ENCODE results near the gene HADHA.

Gene HADHA

DNA sequence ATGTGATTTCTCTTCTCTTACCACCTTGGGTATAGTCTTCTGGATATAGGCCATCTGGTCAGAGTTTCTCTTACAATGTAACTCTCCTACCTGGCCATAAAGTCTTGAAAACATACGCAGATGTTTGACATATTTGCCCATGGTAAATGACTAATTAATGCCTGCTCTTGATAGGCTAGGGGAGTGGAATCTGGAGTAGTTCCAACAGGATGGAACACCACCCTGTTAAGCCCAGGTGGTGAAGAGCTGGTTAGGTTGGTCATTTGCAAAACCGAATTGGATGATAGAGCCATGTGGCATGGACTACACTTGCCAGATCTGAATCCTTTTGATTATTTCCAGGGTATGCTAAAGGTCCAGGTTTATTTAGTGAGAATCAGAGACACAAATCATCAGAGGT is 36.8 kb upstream of the HADHA start:
- TF ChIP-seq HDGF (IDR thresholded peaks at IDR 0.05; ENCODE audit: borderline replicate concordance), result no peak
- no peak for TF ChIP-seq TARDBP (IDR thresholded peaks at IDR 0.05)
- no peak for TF ChIP-seq LEF1 (IDR thresholded peaks at IDR 0.05; ENCODE audit: borderline replicate concordance)
- TF ChIP-seq, protein P1, sequence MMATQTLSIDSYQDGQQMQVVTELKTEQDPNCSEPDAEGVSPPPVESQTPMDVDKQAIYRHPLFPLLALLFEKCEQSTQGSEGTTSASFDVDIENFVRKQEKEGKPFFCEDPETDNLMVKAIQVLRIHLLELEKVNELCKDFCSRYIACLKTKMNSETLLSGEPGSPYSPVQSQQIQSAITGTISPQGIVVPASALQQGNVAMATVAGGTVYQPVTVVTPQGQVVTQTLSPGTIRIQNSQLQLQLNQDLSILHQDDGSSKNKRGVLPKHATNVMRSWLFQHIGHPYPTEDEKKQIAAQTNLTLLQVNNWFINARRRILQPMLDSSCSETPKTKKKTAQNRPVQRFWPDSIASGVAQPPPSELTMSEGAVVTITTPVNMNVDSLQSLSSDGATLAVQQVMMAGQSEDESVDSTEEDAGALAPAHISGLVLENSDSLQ (IDR thresholded peaks at IDR 0.05), result no peak
- TF ChIP-seq NFRKB (IDR thresholded peaks at IDR 0.05), result no peak
- no peak for TF ChIP-seq ARNT (IDR thresholded peaks at IDR 0.05)
- no peak for TF ChIP-seq L3MBTL2 (conservative IDR thresholded peaks at IDR 0.05)
- TF ChIP-seq FOXM1 (IDR thresholded peaks at IDR 0.05; ENCODE audit: borderline replicate concordance), result no peak
- no peak for TF ChIP-seq SUZ12 (IDR thresholded peaks at IDR 0.05)
- TF ChIP-seq ELF4 (IDR thresholded peaks at IDR 0.05), result no peak
- TF ChIP-seq BHLHE40 (IDR thresholded peaks at IDR 0.05; ENCODE audit: borderline replicate concordance), result no peak
- no peak for TF ChIP-seq ZNF384 (IDR thresholded peaks at IDR 0.05)
- no peak for TF ChIP-seq CTBP1 (IDR thresholded peaks at IDR 0.05; ENCODE audit: borderline replicate concordance)
- no peak for TF ChIP-seq SP1 (IDR thresholded peaks at IDR 0.05)
- CTCF ChIA-PET, result no interaction called here
- POLR2A ChIA-PET, result no interaction called here
- DNase-seq (ENCODE audit: extremely low spot score), result no peak

DNA sequence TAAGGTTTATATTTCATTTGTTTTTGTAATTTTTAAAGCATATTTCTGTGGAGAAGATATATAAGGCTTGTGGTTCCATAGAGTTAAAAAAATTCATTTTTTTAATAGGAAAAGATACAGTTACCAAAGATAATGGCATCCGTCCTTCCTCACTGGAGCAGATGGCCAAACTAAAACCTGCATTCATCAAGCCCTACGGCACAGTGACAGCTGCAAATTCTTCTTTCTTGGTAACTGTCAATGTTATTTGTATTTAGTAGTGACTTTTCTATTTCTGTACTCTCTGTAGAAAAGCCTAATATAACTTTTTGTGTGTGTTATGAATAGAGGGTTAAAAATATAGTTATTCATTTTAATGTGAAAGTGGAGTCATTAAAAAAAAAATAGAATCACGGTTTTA is 35.5 kb upstream of the HADHA start:
- TF ChIP-seq ZNF384 (IDR thresholded peaks at IDR 0.05), result no peak
- no peak for TF ChIP-seq CTBP1 (IDR thresholded peaks at IDR 0.05; ENCODE audit: borderline replicate concordance)
- TF ChIP-seq, protein P1 (IDR thresholded peaks at IDR 0.05), result no peak
- no peak for TF ChIP-seq NFRKB (IDR thresholded peaks at IDR 0.05)
- no peak for TF ChIP-seq LEF1 (IDR thresholded peaks at IDR 0.05; ENCODE audit: borderline replicate concordance)
- TF ChIP-seq FOXK2 (IDR thresholded peaks at IDR 0.05), result no peak
- no peak for TF ChIP-seq SP1 (IDR thresholded peaks at IDR 0.05)
- TF ChIP-seq L3MBTL2 (conservative IDR thresholded peaks at IDR 0.05), result no peak
- TF ChIP-seq FOXA1 (IDR thresholded peaks at IDR 0.05), result no peak
- TF ChIP-seq BHLHE40 (IDR thresholded peaks at IDR 0.05; ENCODE audit: borderline replicate concordance), result no peak
- TF ChIP-seq ELF4 (IDR thresholded peaks at IDR 0.05), result no peak
- no peak for TF ChIP-seq FOXM1 (IDR thresholded peaks at IDR 0.05; ENCODE audit: borderline replicate concordance)
- TF ChIP-seq HDGF (IDR thresholded peaks at IDR 0.05; ENCODE audit: borderline replicate concordance), result no peak
- no peak for TF ChIP-seq ARNT (IDR thresholded peaks at IDR 0.05)
- no peak for TF ChIP-seq SUZ12 (IDR thresholded peaks at IDR 0.05)
- no peak for TF ChIP-seq TARDBP (IDR thresholded peaks at IDR 0.05)
- POLR2A ChIA-PET, result no interaction called here
- DNase-seq (ENCODE audit: extremely low spot score), result no peak
- CTCF ChIA-PET, result no interaction called here

DNA sequence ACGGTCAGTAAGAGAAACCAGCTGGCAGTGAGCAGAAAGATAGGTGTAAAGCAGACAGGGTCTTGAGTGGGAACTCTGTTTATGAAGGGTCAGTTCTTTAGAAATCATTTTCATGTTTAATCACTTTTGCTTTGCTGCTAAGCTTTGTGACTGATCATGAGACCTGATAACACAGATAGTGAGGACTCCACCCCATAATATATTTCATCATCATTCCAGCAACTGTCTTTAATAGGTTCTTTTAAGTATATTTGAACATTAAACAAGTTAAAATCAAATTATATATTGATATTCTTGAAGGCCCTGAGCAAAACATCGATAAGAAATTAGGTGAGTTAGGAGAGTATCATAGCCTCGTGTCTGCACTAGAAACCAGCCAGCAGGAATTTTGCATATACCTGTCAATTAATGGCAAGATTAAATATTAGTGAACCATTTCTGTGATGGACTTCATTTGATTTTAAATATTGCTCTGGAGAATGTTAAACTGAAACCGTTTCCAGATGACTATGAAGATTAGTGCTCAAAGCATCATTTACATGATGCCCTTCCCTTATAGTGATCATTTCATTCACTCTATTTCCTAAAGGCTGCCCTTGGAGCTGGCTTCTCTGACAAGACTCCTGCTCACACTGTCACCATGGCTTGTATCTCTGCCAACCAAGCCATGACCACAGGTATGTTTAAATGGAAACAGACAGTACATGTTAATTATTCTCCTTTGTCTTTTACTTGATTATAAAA is 32.2 kb upstream of the HADHA start:
- TF ChIP-seq CTBP1 (IDR thresholded peaks at IDR 0.05; ENCODE audit: borderline replicate concordance), result no peak
- TF ChIP-seq FOXM1 (IDR thresholded peaks at IDR 0.05; ENCODE audit: borderline replicate concordance), result no peak
- no peak for TF ChIP-seq NFRKB (IDR thresholded peaks at IDR 0.05)
- TF ChIP-seq HDGF (IDR thresholded peaks at IDR 0.05; ENCODE audit: borderline replicate concordance), result no peak
- no peak for TF ChIP-seq BHLHE40 (IDR thresholded peaks at IDR 0.05; ENCODE audit: borderline replicate concordance)
- no peak for TF ChIP-seq FOXK2 (IDR thresholded peaks at IDR 0.05)
- TF ChIP-seq ARNT (IDR thresholded peaks at IDR 0.05), result no peak
- TF ChIP-seq L3MBTL2 (conservative IDR thresholded peaks at IDR 0.05), result no peak
- no peak for DNase-seq (ENCODE audit: extremely low spot score)
- ChIA-PET CTCF (interaction anchor here (0.7 kb wide), 1 partner anchor 265 kb away, joined by 3 read pairs; no protein-coding TSS in a partner anchor), POLR2A (no interaction called here)

DNA sequence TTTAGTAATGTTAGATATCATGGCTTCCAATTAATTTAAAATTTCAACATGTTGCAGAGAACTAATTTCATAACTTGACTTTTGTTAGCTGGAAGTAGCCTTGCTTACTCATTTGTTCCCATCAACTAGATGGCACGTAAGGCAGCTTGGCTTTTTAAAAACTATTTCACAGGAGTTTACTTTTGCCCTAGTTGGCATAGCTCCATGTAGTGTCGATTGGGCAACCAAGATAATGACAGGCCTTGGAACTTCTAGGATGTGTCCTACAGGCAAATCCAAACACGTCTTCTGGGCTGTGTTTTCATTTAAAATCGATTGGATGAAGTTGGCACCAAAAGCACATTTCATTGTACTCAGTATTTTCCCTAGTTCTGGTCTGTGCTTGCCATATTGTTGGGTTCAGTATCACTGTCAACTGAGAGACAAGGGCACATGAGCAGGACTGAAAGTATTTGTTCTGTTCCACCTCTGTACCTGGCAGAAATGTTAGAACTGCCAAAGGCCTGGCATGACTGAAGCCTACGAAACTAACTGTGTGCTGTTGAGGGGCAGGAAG is 29.7 kb upstream of the HADHA start:
- TF ChIP-seq ZNF384 (IDR thresholded peaks at IDR 0.05) (no peak), FOXK2 (IDR thresholded peaks at IDR 0.05) (no peak), SP1 (IDR thresholded peaks at IDR 0.05) (no peak), LEF1 (IDR thresholded peaks at IDR 0.05; ENCODE audit: borderline replicate concordance) (no peak), ARNT (IDR thresholded peaks at IDR 0.05) (no peak), FOXA1 (IDR thresholded peaks at IDR 0.05) (no peak), CTBP1 (IDR thresholded peaks at IDR 0.05; ENCODE audit: borderline replicate concordance) (no peak), TARDBP (IDR thresholded peaks at IDR 0.05) (no peak), ELF4 (IDR thresholded peaks at IDR 0.05) (no peak), SUZ12 (IDR thresholded peaks at IDR 0.05) (no peak), HDGF (IDR thresholded peaks at IDR 0.05; ENCODE audit: borderline replicate concordance) (no peak), NFRKB (IDR thresholded peaks at IDR 0.05) (no peak), FOXM1 (IDR thresholded peaks at IDR 0.05; ENCODE audit: borderline replicate concordance) (no peak)
- TF ChIP-seq, protein P1 (IDR thresholded peaks at IDR 0.05), result no peak
- no peak for DNase-seq (ENCODE audit: extremely low spot score)
- ChIA-PET CTCF (no interaction called here), POLR2A (no interaction called here)

DNA sequence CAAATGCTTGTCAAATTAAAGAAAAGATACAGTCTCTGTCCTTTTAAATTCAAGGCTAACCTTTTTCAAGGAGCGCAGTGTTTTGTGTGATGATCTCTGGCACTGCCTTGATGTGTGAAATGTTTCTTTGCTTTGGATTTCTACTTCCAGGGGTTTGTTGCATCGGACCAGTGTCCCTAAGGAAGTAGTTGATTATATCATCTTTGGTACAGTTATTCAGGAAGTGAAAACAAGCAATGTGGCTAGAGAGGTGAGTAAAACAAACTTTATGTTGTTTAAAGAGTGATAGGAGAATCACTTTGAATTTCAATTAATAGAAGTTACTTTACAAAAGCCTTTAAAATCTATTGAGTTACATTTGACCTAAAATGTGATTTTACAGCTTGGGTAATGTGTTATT is 29.1 kb upstream of the HADHA start:
- POLR2A ChIA-PET, result no interaction called here
- CTCF ChIA-PET, result no interaction called here
- TF ChIP-seq BHLHE40 (IDR thresholded peaks at IDR 0.05; ENCODE audit: borderline replicate concordance) (no peak), NFRKB (IDR thresholded peaks at IDR 0.05) (no peak), L3MBTL2 (conservative IDR thresholded peaks at IDR 0.05) (no peak), ZNF384 (IDR thresholded peaks at IDR 0.05) (no peak), CTBP1 (IDR thresholded peaks at IDR 0.05; ENCODE audit: borderline replicate concordance) (no peak), FOXM1 (IDR thresholded peaks at IDR 0.05; ENCODE audit: borderline replicate concordance) (no peak), SP1 (IDR thresholded peaks at IDR 0.05) (no peak), SUZ12 (IDR thresholded peaks at IDR 0.05) (no peak), ELF4 (IDR thresholded peaks at IDR 0.05) (no peak)
- TF ChIP-seq, protein P1 (IDR thresholded peaks at IDR 0.05), result no peak
- no peak for DNase-seq (ENCODE audit: extremely low spot score)

All from HEK293T (cell line).